A549 treated with GW870086 at 1 μM for 4 hours (cell line): ENCODE measurements around the gene C12orf57. TPM values are rescaled to one million over a fixed set of nuclear protein-coding genes. Genes with fewer than 3 reads are reported as not detected.

ENCODE experiments used
- total RNA-seq: library from RNA; stranded (reverse); fragments of 200-300 nt; extraction: Qiagen RNA extraction; gene quantifications from 5 replicates; pipeline ENCODE4 v1.2.3, GENCODE V29; 2022; ENCODE audit warnings: low read depth

The C12orf57 gene
- total RNA-seq, result 300 to 340 TPM (median 314 TPM) in 5 replicates

GRCh38 chr12:6943722-6944380 is at the start of gene C12orf57, which contains the start of gene RNU7-1:
TSS of gene C12orf57 (plus strand) at chr12:6944022. CDS start at chr12:6944122, 100 bp downstream.
TSS of gene RNU7-1 (plus strand) at chr12:6943816.

GRCh38 chr12:6904280-6905276 is 39.2 kb upstream of the C12orf57 start, which contains the start of gene LRRC23:
TSS of gene LRRC23 (plus strand) at chr12:6904822. CDS start at chr12:6905634, 812 bp downstream.

GRCh38 chr12:6914246-6914946 is 29.4 kb upstream of the C12orf57 start, which contains the start of gene ENO2:
TSS of gene ENO2 (plus strand) at chr12:6914580. CDS start at chr12:6915833, 1,253 bp downstream.

GRCh38 chr12:6927379-6928021 is 16.3 kb upstream of the C12orf57 start, which contains the start of gene ATN1:
TSS of gene ATN1 (plus strand) at chr12:6927959. CDS start at chr12:6934002, 6,043 bp downstream.

GRCh38 chr12:6950811-6951540 is 7.2 kb downstream of the C12orf57 start, which contains the start of gene PTPN6:
TSS of gene PTPN6 (plus strand) at chr12:6951356. CDS start at chr12:6951513, 157 bp downstream.

Other genes with a start within 250 kb of the C12orf57 start
- 0.95 to 1.5 TPM (median 0.97 TPM) in 5 replicates for gene PIANP, start 243.2 kb upstream of the C12orf57 start, total RNA-seq
- gene COPS7A, start 220.0 kb upstream of the C12orf57 start, total RNA-seq, result 48.9 to 55.9 TPM (median 52.8 TPM) in 5 replicates
- gene MLF2, start 190.9 kb upstream of the C12orf57 start, total RNA-seq, result 261 to 319 TPM (median 311 TPM) in 5 replicates
- gene PTMS, start 177.7 kb upstream of the C12orf57 start, total RNA-seq, result 593 to 907 TPM (median 774 TPM) in 5 replicates
- gene LAG3, start 171.5 kb upstream of the C12orf57 start, total RNA-seq, result 0.94 to 2.1 TPM (median 1.5 TPM) in 5 replicates
- not detected in 5 replicates for gene CD4, start 154.5 kb upstream of the C12orf57 start, total RNA-seq
- 0.27 to 1.1 TPM (median 0.61 TPM) in 5 replicates for gene GPR162, start 122.2 kb upstream of the C12orf57 start, total RNA-seq
- 19.6 to 28.9 TPM (median 27.4 TPM) in 5 replicates for gene P3H3, start 115.6 kb upstream of the C12orf57 start, total RNA-seq
- 0.96 to 1.9 TPM (median 1.8 TPM) in 5 replicates for gene GNB3, start 103.1 kb upstream of the C12orf57 start, total RNA-seq
- 70.8 to 86.2 TPM (median 80.8 TPM) in 5 replicates for gene CDCA3, start 92.7 kb upstream of the C12orf57 start, total RNA-seq
- 69.7 to 80.0 TPM (median 72.6 TPM) in 5 replicates for gene USP5, start 91.9 kb upstream of the C12orf57 start, total RNA-seq
- 1,472 to 1,683 TPM (median 1,669 TPM) in 5 replicates for gene TPI1, start 76.5 kb upstream of the C12orf57 start, total RNA-seq
- gene SPSB2, start 70.7 kb upstream of the C12orf57 start, total RNA-seq, result 30.1 to 40.4 TPM (median 37.5 TPM) in 5 replicates
- 16.6 to 18.7 TPM (median 17.2 TPM) in 5 replicates for gene LRRC23, start 39.2 kb upstream of the C12orf57 start, total RNA-seq
- gene ENO2, start 29.4 kb upstream of the C12orf57 start, total RNA-seq, result 38.6 to 40.3 TPM (median 40.0 TPM) in 5 replicates
- gene ATN1, start 16.1 kb upstream of the C12orf57 start, total RNA-seq, result 54.4 to 77.3 TPM (median 73.9 TPM) in 5 replicates
- not detected in 5 replicates for gene RNU7-1, start 206 bp upstream of the C12orf57 start, total RNA-seq
- 8.6 to 14.0 TPM (median 11.0 TPM) in 5 replicates for gene PTPN6, start 7.3 kb downstream of the C12orf57 start, total RNA-seq
- 324 to 339 TPM (median 332 TPM) in 5 replicates for gene PHB2, start 26.6 kb downstream of the C12orf57 start, total RNA-seq
- gene EMG1, start 26.9 kb downstream of the C12orf57 start, total RNA-seq, result 63.3 to 71.8 TPM (median 66.5 TPM) in 5 replicates
- gene LPCAT3, start 74.5 kb downstream of the C12orf57 start, total RNA-seq, result 26.3 to 31.4 TPM (median 27.6 TPM) in 5 replicates
- gene C1S, start 116.7 kb downstream of the C12orf57 start, total RNA-seq, result 39.5 to 62.4 TPM (median 44.8 TPM) in 5 replicates
- gene C1R, start 148.4 kb downstream of the C12orf57 start, total RNA-seq, result 27.8 to 41.1 TPM (median 29.9 TPM) in 5 replicates
- gene C1RL, start 165.2 kb downstream of the C12orf57 start, total RNA-seq, result 11.4 to 14.2 TPM (median 12.8 TPM) in 5 replicates
- not detected in 5 replicates for gene RBP5, start 184.9 kb downstream of the C12orf57 start, total RNA-seq
- gene CLSTN3, start 186.3 kb downstream of the C12orf57 start, total RNA-seq, result 13.6 to 18.3 TPM (median 16.0 TPM) in 5 replicates
- gene PEX5, start 245.7 kb downstream of the C12orf57 start, total RNA-seq, result 24.4 to 31.8 TPM (median 29.5 TPM) in 5 replicates